Cardiac septum (tissue), 1 donor: ENCODE results near the gene CNKSR2. TPM values are rescaled to one million over a fixed set of nuclear protein-coding genes. Genes with fewer than 3 reads are reported as not detected.

Experiments
- DNase-seq: peaks from one replicate; pipeline ENCODE4 v3.0.0-alpha.2; 2020; ENCODE audit warnings: low spot score
- intact Hi-C: fragments of 100-400 bp; cut with DNase I; formaldehyde crosslinking; loops from one replicate; pipeline ENCODE4 v1.14.0; 2022
- total RNA-seq: library from RNA; stranded (reverse); fragmentation: NEBNext Ultra II Directional; extraction: Animal tissue kit (Norgen Biotek cat#: 25700); gene quantifications from one replicate; pipeline ENCODE4 v1.2.1, GENCODE V29; 2021
- donor health status: DM: no; HTN: no; CAD: no.

The CNKSR2 gene
- total RNA-seq, 1 donor from 2014 or later, result 1.00 TPM

GRCh38 chrX:21581479-21581878, 207.3 kb downstream of the CNKSR2 start:
- intact Hi-C loops, result no loop called here
- DNase-seq, result no peak

GRCh38 chrX:21586001-21586400, 211.8 kb downstream of the CNKSR2 start:
- intact Hi-C loops, result no loop called here

GRCh38 chrX:21590012-21590776, 216.0 kb downstream of the CNKSR2 start:
- intact Hi-C loops, result no loop called here
- no peak for DNase-seq

More at GRCh38 chrX:21586001-21586400, 211.8 kb downstream of the CNKSR2 start:
- no peak for DNase-seq

GRCh38 chrX:21606002-21606401, 231.8 kb downstream of the CNKSR2 start:
- intact Hi-C loops, result no loop called here
- DNase-seq, result no peak

- DNase-seq, result no peak
- intact Hi-C loops, result no loop called here
These were observed 235.9 kb downstream of the CNKSR2 start for GRCh38 chrX:21610168-21610567.

- intact Hi-C loops, result no loop called here
These were observed 237.9 kb downstream of the CNKSR2 start for GRCh38 chrX:21612154-21612553.

GRCh38 chrX:21616386-21616785, 242.2 kb downstream of the CNKSR2 start:
- no peak for DNase-seq
- intact Hi-C loops, result no loop called here

More at GRCh38 chrX:21612154-21612553, 237.9 kb downstream of the CNKSR2 start:
- DNase-seq, result no peak

- DNase-seq, result no peak
- intact Hi-C loops, result no loop called here
These were observed 246.0 kb downstream of the CNKSR2 start for GRCh38 chrX:21620234-21620633.

- intact Hi-C loops, result no loop called here
- DNase-seq, result no peak
These were observed 249.7 kb downstream of the CNKSR2 start for GRCh38 chrX:21623778-21624501.

- intact Hi-C loops, result no loop called here
- no peak for DNase-seq
These were observed 257.8 kb downstream of the CNKSR2 start for GRCh38 chrX:21632027-21632426.

- DNase-seq, result no peak
- intact Hi-C loops, result no loop called here
These were observed 264.1 kb downstream of the CNKSR2 start for GRCh38 chrX:21638311-21638710.

GRCh38 chrX:21639775-21640174, 265.6 kb downstream of the CNKSR2 start:
- no peak for DNase-seq
- intact Hi-C loops, result no loop called here

GRCh38 chrX:21645431-21645830, 271.2 kb downstream of the CNKSR2 start:
- intact Hi-C loops, result no loop called here
- no peak for DNase-seq

- no peak for DNase-seq
- intact Hi-C loops, result no loop called here
These were observed 271.7 kb downstream of the CNKSR2 start for GRCh38 chrX:21645886-21646285.

GRCh38 chrX:21655901-21656586, 281.8 kb downstream of the CNKSR2 start:
- no peak for DNase-seq
- intact Hi-C loops, result no loop called here

- no peak for DNase-seq
- intact Hi-C loops, result no loop called here
These were observed 282.5 kb downstream of the CNKSR2 start for GRCh38 chrX:21656587-21657317.

- no peak for DNase-seq
- intact Hi-C loops, result no loop called here
These were observed 283.3 kb downstream of the CNKSR2 start for GRCh38 chrX:21657318-21658151.

- intact Hi-C loops, result no loop called here
- DNase-seq, result no peak
These were observed 284.0 kb downstream of the CNKSR2 start, which contains the start of gene KLHL34 for GRCh38 chrX:21658152-21658737. Gene KLHL34, minus strand, starts transcription at chrX:21658330. Its CDS starts 542 bp downstream, at chrX:21657788.
